Spleen (tissue), 11 donors: Measurements from ENCODE around the gene AHSP. TPM values are rescaled to one million over a fixed set of nuclear protein-coding genes. Genes with fewer than 3 reads are reported as not detected.

Experiments
- DNase-seq: peaks from one replicate; pipeline ENCODE4 v3.0.0-alpha.2; 2020
- H3K27ac ChIP-seq, 8 donors: fragments of 200-600 bp; sonication (generic) in 7 of 8; 1 replicate in 4 of 8; 2 replicates in 4 of 8; pipeline versions ENCODE4 v1.5.0 to v1.8.0; 2016 to 2021; ENCODE audit warnings: inconsistent platforms in 4 of 8, mild to moderate bottlenecking in 4 of 8, moderate library complexity in 1 of 8
- H3K27me3 ChIP-seq, 7 donors: fragments of 200-600 bp; sonication (generic) in 6 of 7; replicated peaks in 1 of 7; 1 replicate in 4 of 7; 2 replicates in 3 of 7; pipeline versions ENCODE4 v1.5.0 to v1.8.0; 2016 to 2021; ENCODE audit warnings: inconsistent platforms in 3 of 7, mild to moderate bottlenecking in 1 of 7
- H3K36me3 ChIP-seq, 6 donors: fragments of 200-600 bp; sonication (generic) in 5 of 6; 1 replicate in 4 of 6; 2 replicates in 2 of 6; pipeline versions ENCODE4 v1.5.0 to v1.8.0; 2016 to 2021; ENCODE audit warnings: inconsistent platforms in 2 of 6
- H3K4me1 ChIP-seq, 6 donors: fragments of 200-600 bp; sonication (generic) in 5 of 6; 1 replicate in 3 of 6; 2 replicates in 3 of 6; pipeline versions ENCODE4 v1.5.0 to v1.8.0; 2016 to 2021; ENCODE audit warnings: inconsistent platforms in 3 of 6
- H3K4me3 ChIP-seq, 8 donors: fragments of 200-600 bp; sonication (generic) in 7 of 8; 1 replicate in 4 of 8; 2 replicates in 4 of 8; pipeline versions ENCODE4 v1.5.0 to v1.8.0; 2016 to 2021; ENCODE audit warnings: inconsistent platforms in 4 of 8, mild to moderate bottlenecking in 4 of 8, moderate library complexity in 2 of 8
- H3K9me3 ChIP-seq, 8 donors: fragments of 200-600 bp; sonication (generic) in 7 of 8; 1 replicate in 4 of 8; 2 replicates in 4 of 8; pipeline versions ENCODE4 v1.5.0 to v1.8.0; 2016 to 2021; ENCODE audit warnings: inconsistent platforms in 4 of 8
- POLR2A ChIP-seq, 3 donors: fragments of 450-650 bp; IDR thresholded peaks; one replicate each; pipeline ENCODE4 v1.5.1; 2017; ENCODE audit warnings: antibody characterized with exemption in 3 of 3, mild to moderate bottlenecking in 1 of 3
- POLR2AphosphoS5 ChIP-seq, 3 donors: sonication (generic); formaldehyde crosslinking; IDR thresholded peaks; one replicate each; pipeline ENCODE4 v1.5.1; 2017; ENCODE audit warnings: antibody characterized with exemption in 3 of 3
- WGBS, 5 donors: extraction: QIAGEN DNeasy Blood & Tissue Kit in 3 of 5; methylation state at CpG; one replicate each; pipeline versions ENCODE4 v1.1.5 to v1.1.7; 2013 to 2018; 5-methylcytosine and 5-hydroxymethylcytosine counted together
- intact Hi-C: fragments of 100-400 bp; cut with DNase I; formaldehyde crosslinking; loops from one replicate; pipeline ENCODE4 v1.15.0; 2023; ENCODE audit warnings: low total_unique reads
- polyA plus RNA-seq, 3 donors: library from polyadenylated mRNA; stranded (reverse); fragments of 200-250 nt; gene quantifications; one replicate each; pipeline ENCODE4 v1.2.1, GENCODE V29; 2013
- total RNA-seq, 7 donors: library from RNA; depleted of rRNA in 3 of 7; stranded (reverse); fragments of >200 nt in 3 of 7; fragmentation: NEBNext Ultra II Directional in 4 of 7; extraction: Animal tissue kit (Norgen Biotek cat#: 25700) in 4 of 7; gene quantifications; one replicate each; pipeline versions ENCODE4 v1.1.0 to v1.2.1, GENCODE V29; 2016 to 2021
- TF ChIP-seq, protein P1 (sequence below), 11 experiments: fragments of 200-600 bp in 7 of 11; fragments of 450-650 bp in 4 of 11; sonication (generic) in 4 of 11; IDR thresholded peaks in 8 of 11; conservative IDR thresholded peaks in 3 of 11; 1 replicate in 7 of 11; 2 replicates in 4 of 11; pipeline versions ENCODE4 v1.4.0 to v1.8.0; 2016 to 2021; ENCODE audit warnings: antibody characterized with exemption in 11 of 11, inconsistent platforms in 4 of 11, mild to moderate bottlenecking in 1 of 11
- donor health status: healthy with polysubstance abuse.
- donor health status: DM: no; HTN: no; CAD: no; lungs with moderate emphysema.
- donor health status: DM: no; HTN: no; CAD: no.
- donor health status: Bipolar disorder and iron deficiency.
- donor health status: healthy.
- donor health status: DM: no; HTN: no; CAD: no.
- donor health status: DM: yes; HTN: yes; CAD: no.

AHSP gene
- total and polyA plus RNA-seq, 10 donors: 0.76 to 94.3 (median 3.4) TPM

DNA sequence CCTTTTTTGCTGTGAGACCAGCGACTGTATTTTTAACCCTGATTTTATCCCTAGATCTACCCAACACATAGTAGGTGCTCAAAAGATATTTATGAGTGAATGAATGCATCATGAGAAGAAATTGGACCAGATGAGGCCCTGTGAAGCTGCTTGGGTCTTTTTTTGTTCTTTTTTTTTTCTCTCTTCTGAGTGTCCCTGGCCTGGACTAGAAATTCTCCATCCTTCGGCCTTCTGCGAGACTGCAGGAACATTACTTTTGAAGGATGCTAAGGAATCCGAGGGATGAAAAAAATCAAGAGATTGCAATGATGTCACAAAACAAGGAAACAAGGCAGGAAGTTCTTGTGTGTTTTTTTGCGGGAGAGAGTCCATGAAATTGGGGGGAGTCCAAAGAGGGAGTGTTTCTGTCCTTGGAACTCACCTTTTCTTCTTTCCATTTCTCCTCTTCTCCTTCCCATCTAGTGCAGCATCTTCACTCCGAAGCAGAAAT lies 18.9 kb upstream of the AHSP start:
- peaks cover 0 to 16% (median 0%) of the 10 kb centered on the region in 6 donors for H3K36me3 ChIP-seq
- WGBS, 5 donors: 14 to 21% (median 17%) methylated on average over 6 of the region's 6 CpGs
- intact Hi-C loops: no loop called here
- no peaks in the 10 kb centered on the region for H3K9me3 ChIP-seq
- peaks cover 22 to 63% (median 53%) of the 10 kb centered on the region in 6 donors for H3K4me1 ChIP-seq
- no peaks in the 10 kb centered on the region for H3K27me3 ChIP-seq
- TF ChIP-seq POLR2AphosphoS5 (IDR thresholded peaks at IDR 0.05): no peak
- no peak for TF ChIP-seq POLR2A (IDR thresholded peaks at IDR 0.05)
- TF ChIP-seq, protein P1, sequence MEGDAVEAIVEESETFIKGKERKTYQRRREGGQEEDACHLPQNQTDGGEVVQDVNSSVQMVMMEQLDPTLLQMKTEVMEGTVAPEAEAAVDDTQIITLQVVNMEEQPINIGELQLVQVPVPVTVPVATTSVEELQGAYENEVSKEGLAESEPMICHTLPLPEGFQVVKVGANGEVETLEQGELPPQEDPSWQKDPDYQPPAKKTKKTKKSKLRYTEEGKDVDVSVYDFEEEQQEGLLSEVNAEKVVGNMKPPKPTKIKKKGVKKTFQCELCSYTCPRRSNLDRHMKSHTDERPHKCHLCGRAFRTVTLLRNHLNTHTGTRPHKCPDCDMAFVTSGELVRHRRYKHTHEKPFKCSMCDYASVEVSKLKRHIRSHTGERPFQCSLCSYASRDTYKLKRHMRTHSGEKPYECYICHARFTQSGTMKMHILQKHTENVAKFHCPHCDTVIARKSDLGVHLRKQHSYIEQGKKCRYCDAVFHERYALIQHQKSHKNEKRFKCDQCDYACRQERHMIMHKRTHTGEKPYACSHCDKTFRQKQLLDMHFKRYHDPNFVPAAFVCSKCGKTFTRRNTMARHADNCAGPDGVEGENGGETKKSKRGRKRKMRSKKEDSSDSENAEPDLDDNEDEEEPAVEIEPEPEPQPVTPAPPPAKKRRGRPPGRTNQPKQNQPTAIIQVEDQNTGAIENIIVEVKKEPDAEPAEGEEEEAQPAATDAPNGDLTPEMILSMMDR (IDR thresholded peaks at IDR 0.05 in 8 of 11, conservative IDR thresholded peaks at IDR 0.05 in 3 of 11): no peak
- peak overlapping the region; percentile 86 to 98 (median 94) for H3K4me3 ChIP-seq
- DNase-seq: no peak
- peak overlapping the region; percentile 91 to 96 (median 93) for H3K27ac ChIP-seq

DNA sequence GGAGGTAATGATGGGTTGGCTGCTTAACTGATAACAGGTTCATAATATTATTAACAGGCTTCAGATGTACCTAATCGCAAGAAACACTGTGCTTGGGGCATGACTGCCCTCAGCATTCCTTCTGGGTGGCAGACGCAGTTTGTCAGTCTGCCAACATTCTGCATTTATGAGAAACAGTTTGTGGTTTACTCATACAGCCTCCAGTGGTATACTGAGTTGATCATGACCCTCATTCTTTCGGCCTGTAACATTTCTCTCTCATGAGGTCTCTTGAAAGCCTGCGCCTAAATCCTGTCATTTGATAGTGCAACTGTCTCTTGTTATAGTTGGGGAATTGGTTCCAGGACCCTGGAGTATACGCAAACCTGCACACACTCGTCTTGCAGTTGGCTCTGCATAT lies 14.6 kb upstream of the AHSP start:
- Histone ChIP-seq H3K27me3 (no peaks in the 10 kb centered on the region), H3K36me3 (no peaks in the 10 kb centered on the region), H3K27ac (no peak overlapping the region), H3K9me3 (peaks cover 0 to 13% (median 0%) of the 10 kb centered on the region in 8 donors), H3K4me1 (peaks cover 0 to 21% (median 14%) of the 10 kb centered on the region in 6 donors), H3K4me3 (no peak overlapping the region)
- no peak for DNase-seq
- TF ChIP-seq, protein P1 (IDR thresholded peaks at IDR 0.05 in 8 of 11, conservative IDR thresholded peaks at IDR 0.05 in 3 of 11): no peak
- TF ChIP-seq POLR2A (IDR thresholded peaks at IDR 0.05) (no peak), POLR2AphosphoS5 (IDR thresholded peaks at IDR 0.05) (no peak)
- WGBS, 5 donors: 68 to 93% (median 79%) methylated on average over 6 of the region's 6 CpGs
- intact Hi-C loops: no loop called here

GRCh38 chr16:31513884-31514283 lies 13.8 kb upstream of the AHSP start:
- no peak for DNase-seq
- TF ChIP-seq POLR2A (IDR thresholded peaks at IDR 0.05) (no peak), POLR2AphosphoS5 (IDR thresholded peaks at IDR 0.05) (no peak)
- TF ChIP-seq, protein P1 (IDR thresholded peaks at IDR 0.05 in 8 of 11, conservative IDR thresholded peaks at IDR 0.05 in 3 of 11): no peak
- intact Hi-C loops: no loop called here
- peaks cover 0 to 16% (median 10%) of the 10 kb centered on the region in 6 donors for H3K4me1 ChIP-seq
- H3K27me3 ChIP-seq: no peaks in the 10 kb centered on the region
- H3K9me3 ChIP-seq: peaks cover 0 to 13% (median 0%) of the 10 kb centered on the region in 8 donors
- no peak overlapping the region for H3K4me3 ChIP-seq
- no peak overlapping the region for H3K27ac ChIP-seq
- H3K36me3 ChIP-seq: no peaks in the 10 kb centered on the region

DNA sequence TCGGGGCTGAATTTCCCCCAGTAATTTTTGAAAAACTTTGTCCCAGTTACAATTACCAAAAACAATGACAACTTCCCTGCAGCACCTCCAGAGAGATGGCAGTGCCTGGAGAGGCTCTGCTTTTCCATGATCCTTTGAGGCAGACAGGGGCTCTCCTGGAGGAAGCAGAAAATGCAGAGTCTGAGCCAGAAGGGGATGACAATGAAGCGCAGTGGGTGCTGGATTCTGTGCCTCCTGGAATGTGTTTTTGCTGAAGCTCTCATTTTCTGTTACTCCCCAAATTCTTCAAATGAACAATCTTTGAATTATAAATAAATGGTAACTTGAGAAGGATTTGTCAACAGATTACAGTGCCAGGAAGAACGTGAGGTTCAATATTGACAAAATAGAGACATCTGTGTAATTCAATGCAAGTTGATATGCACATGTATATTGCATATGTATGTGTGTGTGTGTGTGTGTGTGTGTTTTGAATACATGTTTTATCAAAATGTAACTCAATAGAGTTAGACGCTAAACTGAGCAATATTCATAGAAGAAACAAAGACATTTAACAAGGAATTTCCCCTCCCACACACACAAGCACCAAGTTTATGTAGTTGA lies 9.8 kb upstream of the AHSP start:
- Histone ChIP-seq H3K36me3 (no peaks in the 10 kb centered on the region), H3K4me1 (no peaks in the 10 kb centered on the region), H3K4me3 (no peak overlapping the region), H3K27ac (no peak overlapping the region), H3K9me3 (peaks cover 0 to 13% (median 0%) of the 10 kb centered on the region in 8 donors), H3K27me3 (no peaks in the 10 kb centered on the region)
- WGBS, 5 donors: 72 to 89% (median 81%) methylated on average over 4 of the region's 4 CpGs
- TF ChIP-seq, protein P1 (IDR thresholded peaks at IDR 0.05 in 8 of 11, conservative IDR thresholded peaks at IDR 0.05 in 3 of 11): no peak
- TF ChIP-seq POLR2AphosphoS5 (IDR thresholded peaks at IDR 0.05): no peak
- TF ChIP-seq POLR2A (IDR thresholded peaks at IDR 0.05): no peak
- DNase-seq: no peak
- intact Hi-C loops: no loop called here
